Adrenal gland (tissue), 5 donors: ENCODE data around the gene CSNK1A1.

Experiments
- POLR2A ChIP-seq, 2 donors: fragments of 450-650 bp; IDR thresholded peaks; one replicate each; pipeline ENCODE4 v1.6.1; 2017; ENCODE audit warnings: antibody characterized with exemption in 2 of 2, mild to moderate bottlenecking in 2 of 2, moderate library complexity in 1 of 2
- TF ChIP-seq, protein P1 (sequence below), 6 experiments: fragments of 450-650 bp in 4 of 6; fragments of 200-600 bp in 2 of 6; sonication (generic) in 1 of 6; IDR thresholded peaks; 1 replicate in 5 of 6; 2 replicates in 1 of 6; pipeline versions ENCODE4 v1.5.1 to v1.8.0; 2016 to 2021; ENCODE audit warnings: antibody characterized with exemption in 6 of 6, mild to moderate bottlenecking in 2 of 6, moderate library complexity in 1 of 6
- donor health status: DM: no; HTN: no; CAD: no.

DNA sequence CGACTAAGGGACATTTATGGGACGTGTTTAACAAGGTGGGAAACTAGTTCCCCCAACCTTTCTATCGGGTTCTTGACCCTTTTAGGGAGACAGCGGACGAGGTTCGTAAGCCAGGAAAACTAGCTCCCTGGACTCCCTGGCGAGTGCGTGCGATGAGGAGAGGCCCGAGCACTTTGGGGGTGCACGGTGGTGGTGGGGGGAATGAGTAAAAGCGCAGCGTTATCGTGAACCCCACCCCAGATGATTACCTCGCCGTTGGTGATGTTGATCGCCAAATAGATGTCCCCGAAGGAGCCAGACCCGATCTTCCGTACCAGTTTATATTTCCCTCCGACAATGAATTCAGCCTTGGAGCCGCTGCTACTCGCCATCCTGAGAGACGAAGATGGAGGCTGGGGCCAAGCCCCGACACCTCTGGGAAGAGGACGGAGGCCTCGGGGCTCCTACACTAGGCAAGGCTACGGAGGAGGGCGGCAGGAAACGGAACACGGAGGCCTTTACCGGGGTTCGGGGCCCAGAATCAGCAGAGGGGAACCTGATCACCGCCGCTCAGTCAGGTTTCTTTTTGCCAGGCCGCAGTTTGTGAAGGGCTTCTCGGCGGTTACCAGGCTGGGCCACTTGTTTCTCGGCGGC lies 529 bp downstream of the CSNK1A1 start:
- TF ChIP-seq, protein P1, sequence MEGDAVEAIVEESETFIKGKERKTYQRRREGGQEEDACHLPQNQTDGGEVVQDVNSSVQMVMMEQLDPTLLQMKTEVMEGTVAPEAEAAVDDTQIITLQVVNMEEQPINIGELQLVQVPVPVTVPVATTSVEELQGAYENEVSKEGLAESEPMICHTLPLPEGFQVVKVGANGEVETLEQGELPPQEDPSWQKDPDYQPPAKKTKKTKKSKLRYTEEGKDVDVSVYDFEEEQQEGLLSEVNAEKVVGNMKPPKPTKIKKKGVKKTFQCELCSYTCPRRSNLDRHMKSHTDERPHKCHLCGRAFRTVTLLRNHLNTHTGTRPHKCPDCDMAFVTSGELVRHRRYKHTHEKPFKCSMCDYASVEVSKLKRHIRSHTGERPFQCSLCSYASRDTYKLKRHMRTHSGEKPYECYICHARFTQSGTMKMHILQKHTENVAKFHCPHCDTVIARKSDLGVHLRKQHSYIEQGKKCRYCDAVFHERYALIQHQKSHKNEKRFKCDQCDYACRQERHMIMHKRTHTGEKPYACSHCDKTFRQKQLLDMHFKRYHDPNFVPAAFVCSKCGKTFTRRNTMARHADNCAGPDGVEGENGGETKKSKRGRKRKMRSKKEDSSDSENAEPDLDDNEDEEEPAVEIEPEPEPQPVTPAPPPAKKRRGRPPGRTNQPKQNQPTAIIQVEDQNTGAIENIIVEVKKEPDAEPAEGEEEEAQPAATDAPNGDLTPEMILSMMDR (IDR thresholded peaks at IDR 0.05) = no peak
- TF ChIP-seq POLR2A (IDR thresholded peaks at IDR 0.05) = no peak
